HEK293 (cell line): ENCODE measurements around the gene ASAP2.

Experiments
- CTCF ChIA-PET: fragments of 350-600 bp; formaldehyde crosslinking; extraction: SDS; loops from one replicate; lab custom pipeline; 2021; ENCODE audit warnings: antibody characterized with exemption; lab: Yijun Ruan, JAX
- POLR2A ChIA-PET: fragments of 300-600 bp; formaldehyde crosslinking; extraction: SDS; loops from one replicate; lab custom pipeline; 2020; ENCODE audit warnings: antibody characterized with exemption, inconsistent platforms; lab: Yijun Ruan, JAX
- H3K27ac ChIP-seq: fragments of 200-500 bp; sonication (Bioruptor generic); 2 replicates; pipeline ENCODE4 v1.5.1; 2014; ENCODE audit warnings: low read depth, low read length, control low read depth, inconsistent platforms; ENCODE audit errors: extremely low read depth
- H3K36me3 ChIP-seq, 2 experiments: fragments of 200-500 bp in 1 of 2; sonication (Bioruptor generic) in 1 of 2; 1 replicate in 1 of 2; 2 replicates in 1 of 2; pipeline ENCODE4 v1.5.1; 2014 to 2017; ENCODE audit warnings: inconsistent platforms in 2 of 2, low read length in 2 of 2; ENCODE audit not compliant: control insufficient read depth in 2 of 2, insufficient read depth in 1 of 2
- H3K4me1 ChIP-seq: fragments of 200-500 bp; sonication (Bioruptor generic); 2 replicates; pipeline ENCODE4 v1.5.1; 2014; ENCODE audit warnings: mild to moderate bottlenecking, low read length, inconsistent platforms; ENCODE audit not compliant: control insufficient read depth, insufficient read depth
- H3K4me3 ChIP-seq: 2 replicates; pipeline ENCODE4 v1.5.1; 2011; ENCODE audit warnings: low read depth, mild to moderate bottlenecking, control low read depth, low read length, moderate library complexity
- H3K9me3 ChIP-seq: fragments of 200-500 bp; sonication (Bioruptor generic); 2 replicates; pipeline ENCODE4 v1.5.1; 2014; ENCODE audit warnings: low read depth, low read length, inconsistent platforms; ENCODE audit not compliant: control insufficient read depth, insufficient read depth
- REPIN1 ChIP-seq: fragments of 450-650 bp; formaldehyde crosslinking; IDR thresholded peaks from 2 replicates; pipeline ENCODE4 v1.5.1; 2017; ENCODE audit warnings: missing biosample characterization, missing genetic modification characterization, low read depth
- SP2 ChIP-seq: fragments of 450-650 bp; formaldehyde crosslinking; IDR thresholded peaks from 2 replicates; pipeline ENCODE4 v1.5.1; 2016; ENCODE audit warnings: missing biosample characterization, missing genetic modification characterization
- TCF7L2 ChIP-seq: IDR thresholded peaks from 2 replicates; pipeline ENCODE4 v1.6.1; 2011; ENCODE audit warnings: low read depth, mild to moderate bottlenecking, inconsistent platforms, low read length, moderate library complexity, borderline replicate concordance
- ZFP3 ChIP-seq: fragments of 450-650 bp; formaldehyde crosslinking; IDR thresholded peaks from 2 replicates; pipeline ENCODE4 v1.5.1; 2016; ENCODE audit warnings: low read depth, missing biosample characterization, missing genetic modification characterization
- ZNF133 ChIP-seq: fragments of 450-650 bp; formaldehyde crosslinking; IDR thresholded peaks from 2 replicates; pipeline ENCODE4 v1.5.1; 2016; ENCODE audit warnings: missing biosample characterization, missing genetic modification characterization
- ZNF169 ChIP-seq: fragments of 450-650 bp; formaldehyde crosslinking; IDR thresholded peaks from 2 replicates; pipeline ENCODE4 v1.5.1; 2016; ENCODE audit warnings: missing biosample characterization, missing genetic modification characterization
- ZNF23 ChIP-seq: fragments of 450-650 bp; formaldehyde crosslinking; IDR thresholded peaks from 2 replicates; pipeline ENCODE4 v1.5.1; 2016; ENCODE audit warnings: missing biosample characterization, missing genetic modification characterization, borderline replicate concordance
- ZNF292 ChIP-seq: fragments of 450-650 bp; formaldehyde crosslinking; IDR thresholded peaks from 2 replicates; pipeline ENCODE4 v1.5.1; 2016; ENCODE audit warnings: low read depth, missing biosample characterization, missing genetic modification characterization, borderline replicate concordance
- ZNF302 ChIP-seq: fragments of 450-650 bp; formaldehyde crosslinking; IDR thresholded peaks from 2 replicates; pipeline ENCODE4 v1.5.1; 2016; ENCODE audit warnings: missing biosample characterization, missing genetic modification characterization, low read depth
- ZNF335 ChIP-seq: fragments of 450-650 bp; formaldehyde crosslinking; conservative IDR thresholded peaks from 2 replicates; pipeline ENCODE4 v1.5.1; 2016; ENCODE audit warnings: missing biosample characterization, missing genetic modification characterization
- ZNF366 ChIP-seq: fragments of 450-650 bp; formaldehyde crosslinking; conservative IDR thresholded peaks from 2 replicates; pipeline ENCODE4 v1.5.1; 2016; ENCODE audit warnings: missing biosample characterization, missing genetic modification characterization
- ZNF514 ChIP-seq: fragments of 450-650 bp; formaldehyde crosslinking; IDR thresholded peaks from 2 replicates; pipeline ENCODE4 v1.5.1; 2016; ENCODE audit warnings: missing biosample characterization, missing genetic modification characterization
- ZNF624 ChIP-seq: fragments of 450-650 bp; formaldehyde crosslinking; IDR thresholded peaks from 2 replicates; pipeline ENCODE4 v1.5.1; 2017; ENCODE audit warnings: missing biosample characterization, missing genetic modification characterization
- ZNF664 ChIP-seq: fragments of 450-650 bp; formaldehyde crosslinking; IDR thresholded peaks from 2 replicates; pipeline ENCODE4 v1.5.1; 2016; ENCODE audit warnings: missing biosample characterization, missing genetic modification characterization
- ZNF837 ChIP-seq: fragments of 450-650 bp; formaldehyde crosslinking; IDR thresholded peaks from 2 replicates; pipeline ENCODE4 v1.5.1; 2016; ENCODE audit warnings: missing biosample characterization, missing genetic modification characterization
- TF ChIP-seq, protein P1 (sequence below): fragments of 450-650 bp; formaldehyde crosslinking; IDR thresholded peaks from 2 replicates; pipeline ENCODE4 v1.5.1; 2016; ENCODE audit warnings: missing biosample characterization, missing genetic modification characterization, borderline replicate concordance
- TF ChIP-seq, protein P2 (sequence below): fragments of 450-650 bp; formaldehyde crosslinking; IDR thresholded peaks from 2 replicates; pipeline ENCODE4 v1.5.1; 2016; ENCODE audit warnings: missing biosample characterization, missing genetic modification characterization
- TF ChIP-seq, protein P3 (sequence below): fragments of 450-650 bp; formaldehyde crosslinking; IDR thresholded peaks from 2 replicates; pipeline ENCODE4 v1.5.1; 2017; ENCODE audit warnings: missing biosample characterization, missing genetic modification characterization
- TF ChIP-seq, protein P4 (sequence below): fragments of 450-650 bp; formaldehyde crosslinking; IDR thresholded peaks from 2 replicates; pipeline ENCODE4 v1.5.1; 2016; ENCODE audit warnings: missing biosample characterization, missing genetic modification characterization
- TF ChIP-seq, protein P5 (sequence below): fragments of 450-650 bp; formaldehyde crosslinking; IDR thresholded peaks from 2 replicates; pipeline ENCODE4 v1.5.1; 2016; ENCODE audit warnings: missing biosample characterization, missing genetic modification characterization

The ASAP2 gene

DNA sequence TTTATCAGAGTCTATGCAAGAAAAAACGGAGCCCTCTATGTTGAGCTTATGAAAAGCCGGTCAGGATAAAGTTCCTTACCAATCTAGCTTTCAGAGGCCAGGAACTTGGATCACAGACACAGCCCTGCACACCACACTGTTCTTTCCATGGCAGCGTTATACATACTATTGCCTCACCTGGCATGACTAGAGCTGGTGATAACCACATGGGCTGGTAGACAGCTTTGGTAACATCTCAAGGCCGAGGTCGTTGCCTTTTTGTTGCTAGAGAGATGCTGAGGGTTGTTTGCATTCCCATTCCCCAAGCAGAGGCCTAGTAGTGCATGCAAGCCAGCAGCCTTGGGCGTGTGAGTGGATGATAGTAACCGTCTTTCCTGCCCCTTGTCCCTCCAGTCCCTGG, 138.7 kb downstream of the ASAP2 start (continued):
- TF ChIP-seq, protein P1, sequence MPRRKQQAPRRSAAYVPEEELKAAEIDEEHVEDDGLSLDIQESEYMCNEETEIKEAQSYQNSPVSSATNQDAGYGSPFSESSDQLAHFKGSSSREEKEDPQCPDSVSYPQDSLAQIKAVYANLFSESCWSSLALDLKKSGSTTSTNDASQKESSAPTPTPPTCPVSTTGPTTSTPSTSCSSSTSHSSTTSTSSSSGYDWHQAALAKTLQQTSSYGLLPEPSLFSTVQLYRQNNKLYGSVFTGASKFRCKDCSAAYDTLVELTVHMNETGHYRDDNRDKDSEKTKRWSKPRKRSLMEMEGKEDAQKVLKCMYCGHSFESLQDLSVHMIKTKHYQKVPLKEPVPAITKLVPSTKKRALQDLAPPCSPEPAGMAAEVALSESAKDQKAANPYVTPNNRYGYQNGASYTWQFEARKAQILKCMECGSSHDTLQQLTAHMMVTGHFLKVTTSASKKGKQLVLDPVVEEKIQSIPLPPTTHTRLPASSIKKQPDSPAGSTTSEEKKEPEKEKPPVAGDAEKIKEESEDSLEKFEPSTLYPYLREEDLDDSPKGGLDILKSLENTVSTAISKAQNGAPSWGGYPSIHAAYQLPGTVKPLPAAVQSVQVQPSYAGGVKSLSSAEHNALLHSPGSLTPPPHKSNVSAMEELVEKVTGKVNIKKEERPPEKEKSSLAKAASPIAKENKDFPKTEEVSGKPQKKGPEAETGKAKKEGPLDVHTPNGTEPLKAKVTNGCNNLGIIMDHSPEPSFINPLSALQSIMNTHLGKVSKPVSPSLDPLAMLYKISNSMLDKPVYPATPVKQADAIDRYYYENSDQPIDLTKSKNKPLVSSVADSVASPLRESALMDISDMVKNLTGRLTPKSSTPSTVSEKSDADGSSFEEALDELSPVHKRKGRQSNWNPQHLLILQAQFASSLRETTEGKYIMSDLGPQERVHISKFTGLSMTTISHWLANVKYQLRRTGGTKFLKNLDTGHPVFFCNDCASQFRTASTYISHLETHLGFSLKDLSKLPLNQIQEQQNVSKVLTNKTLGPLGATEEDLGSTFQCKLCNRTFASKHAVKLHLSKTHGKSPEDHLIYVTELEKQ (tag by site-specific recombination) = no peak
- TF ChIP-seq ZNF169 (tag by site-specific recombination) (no peak), ZNF514 (no peak), ZNF133 (tag by site-specific recombination) (no peak), TCF7L2 (no peak), ZNF292 (tag by site-specific recombination) (no peak), ZNF366 (tag by site-specific recombination) (no peak), ZNF664 (no peak), ZNF302 (tag by site-specific recombination) (no peak)
- TF ChIP-seq, protein P2, sequence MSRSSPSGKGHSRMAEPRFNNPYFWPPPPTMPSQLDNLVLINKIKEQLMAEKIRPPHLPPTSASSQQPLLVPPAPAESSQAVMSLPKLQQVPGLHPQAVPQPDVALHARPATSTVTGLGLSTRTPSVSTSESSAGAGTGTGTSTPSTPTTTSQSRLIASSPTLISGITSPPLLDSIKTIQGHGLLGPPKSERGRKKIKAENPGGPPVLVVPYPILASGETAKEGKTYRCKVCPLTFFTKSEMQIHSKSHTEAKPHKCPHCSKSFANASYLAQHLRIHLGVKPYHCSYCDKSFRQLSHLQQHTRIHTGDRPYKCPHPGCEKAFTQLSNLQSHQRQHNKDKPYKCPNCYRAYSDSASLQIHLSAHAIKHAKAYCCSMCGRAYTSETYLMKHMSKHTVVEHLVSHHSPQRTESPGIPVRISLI (tag by site-specific recombination) = no peak
- TF ChIP-seq, all 188 proteins: peak for 0

DNA sequence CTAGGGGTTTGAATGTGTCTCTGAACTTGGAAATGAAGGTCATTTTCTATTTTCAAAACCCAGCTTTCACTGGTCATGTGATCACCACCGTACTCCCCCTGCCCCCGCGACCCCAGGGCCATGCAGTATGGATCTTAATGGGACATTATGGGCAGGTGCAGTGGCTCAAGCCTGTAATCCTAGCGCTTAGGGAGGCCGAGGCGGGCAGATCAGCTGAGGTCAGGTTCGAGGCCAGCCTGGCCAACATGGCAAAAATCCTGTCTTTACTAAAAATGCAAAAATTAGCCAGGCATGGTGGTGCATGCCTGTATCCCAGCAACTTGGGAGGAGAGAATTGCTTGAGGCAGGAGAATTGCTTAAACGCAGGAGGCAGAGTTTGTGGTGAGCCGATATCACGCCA, 139.4 kb downstream of the ASAP2 start:
- no peak overlapping the region for H3K4me3 ChIP-seq
- TF ChIP-seq, protein P3, sequence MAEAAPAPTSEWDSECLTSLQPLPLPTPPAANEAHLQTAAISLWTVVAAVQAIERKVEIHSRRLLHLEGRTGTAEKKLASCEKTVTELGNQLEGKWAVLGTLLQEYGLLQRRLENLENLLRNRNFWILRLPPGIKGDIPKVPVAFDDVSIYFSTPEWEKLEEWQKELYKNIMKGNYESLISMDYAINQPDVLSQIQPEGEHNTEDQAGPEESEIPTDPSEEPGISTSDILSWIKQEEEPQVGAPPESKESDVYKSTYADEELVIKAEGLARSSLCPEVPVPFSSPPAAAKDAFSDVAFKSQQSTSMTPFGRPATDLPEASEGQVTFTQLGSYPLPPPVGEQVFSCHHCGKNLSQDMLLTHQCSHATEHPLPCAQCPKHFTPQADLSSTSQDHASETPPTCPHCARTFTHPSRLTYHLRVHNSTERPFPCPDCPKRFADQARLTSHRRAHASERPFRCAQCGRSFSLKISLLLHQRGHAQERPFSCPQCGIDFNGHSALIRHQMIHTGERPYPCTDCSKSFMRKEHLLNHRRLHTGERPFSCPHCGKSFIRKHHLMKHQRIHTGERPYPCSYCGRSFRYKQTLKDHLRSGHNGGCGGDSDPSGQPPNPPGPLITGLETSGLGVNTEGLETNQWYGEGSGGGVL = no peak
- TF ChIP-seq REPIN1 = no peak
- TF ChIP-seq, protein P2 (tag by site-specific recombination) = no peak
- TF ChIP-seq ZNF335 (tag by site-specific recombination) = no peak
- TF ChIP-seq, protein P4, sequence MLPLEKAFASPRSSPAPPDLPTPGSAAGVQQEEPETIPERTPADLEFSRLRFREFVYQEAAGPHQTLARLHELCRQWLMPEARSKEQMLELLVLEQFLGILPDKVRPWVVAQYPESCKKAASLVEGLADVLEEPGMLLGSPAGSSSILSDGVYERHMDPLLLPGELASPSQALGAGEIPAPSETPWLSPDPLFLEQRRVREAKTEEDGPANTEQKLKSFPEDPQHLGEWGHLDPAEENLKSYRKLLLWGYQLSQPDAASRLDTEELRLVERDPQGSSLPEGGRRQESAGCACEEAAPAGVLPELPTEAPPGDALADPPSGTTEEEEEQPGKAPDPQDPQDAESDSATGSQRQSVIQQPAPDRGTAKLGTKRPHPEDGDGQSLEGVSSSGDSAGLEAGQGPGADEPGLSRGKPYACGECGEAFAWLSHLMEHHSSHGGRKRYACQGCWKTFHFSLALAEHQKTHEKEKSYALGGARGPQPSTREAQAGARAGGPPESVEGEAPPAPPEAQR (tag by site-specific recombination) = no peak
- no peak for TF ChIP-seq SP2 (tag by site-specific recombination)
- TF ChIP-seq ZNF837 = no peak
- TF ChIP-seq ZFP3 (tag by site-specific recombination) = no peak
- TF ChIP-seq ZNF624 = no peak
- TF ChIP-seq, protein P5, sequence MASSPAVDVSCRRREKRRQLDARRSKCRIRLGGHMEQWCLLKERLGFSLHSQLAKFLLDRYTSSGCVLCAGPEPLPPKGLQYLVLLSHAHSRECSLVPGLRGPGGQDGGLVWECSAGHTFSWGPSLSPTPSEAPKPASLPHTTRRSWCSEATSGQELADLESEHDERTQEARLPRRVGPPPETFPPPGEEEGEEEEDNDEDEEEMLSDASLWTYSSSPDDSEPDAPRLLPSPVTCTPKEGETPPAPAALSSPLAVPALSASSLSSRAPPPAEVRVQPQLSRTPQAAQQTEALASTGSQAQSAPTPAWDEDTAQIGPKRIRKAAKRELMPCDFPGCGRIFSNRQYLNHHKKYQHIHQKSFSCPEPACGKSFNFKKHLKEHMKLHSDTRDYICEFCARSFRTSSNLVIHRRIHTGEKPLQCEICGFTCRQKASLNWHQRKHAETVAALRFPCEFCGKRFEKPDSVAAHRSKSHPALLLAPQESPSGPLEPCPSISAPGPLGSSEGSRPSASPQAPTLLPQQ (tag by site-specific recombination) = no peak
- no peak for TF ChIP-seq ZNF23
- H3K27ac ChIP-seq = no peak overlapping the region
- POLR2A ChIA-PET = interaction anchor here (0.7 kb wide), 1 partner anchor 97 kb away, joined by 3 read pairs; no protein-coding TSS in a partner anchor
- CTCF ChIA-PET = interaction anchor here (1.2 to 2.5 kb wide), 2 partner anchors 12 to 25 kb away, joined by 4 to 7 read pairs; no protein-coding TSS in a partner anchor
- H3K9me3 ChIP-seq = no peaks in the 10 kb centered on the region
- peaks cover 0 to 43% of the 10 kb centered on the region in 2 experiments; a peak in 2 of 3 replicates for H3K36me3 ChIP-seq
- no peaks in the 10 kb centered on the region for H3K4me1 ChIP-seq
